NCI-H446 treated with DMSO at 0.1 percent for 48 hours (cell line): ENCODE measurements around the gene TEX14.
A peak's percentile ranks its signal among the peaks of the same experiment; 100 is the strongest.

ENCODE experiments used
- DNase-seq: peaks from one replicate; lab custom pipeline; 2025; lab: John Stamatoyannopoulos, UW

The TEX14 gene

GRCh38 chr17:58658804-58659713 is 32.8 kb downstream of the TEX14 start:
- peak; percentile 99 for DNase-seq

- peak; percentile 11 for DNase-seq
These were observed 33.7 kb downstream of the TEX14 start for GRCh38 chr17:58657962-58658803.

DNA sequence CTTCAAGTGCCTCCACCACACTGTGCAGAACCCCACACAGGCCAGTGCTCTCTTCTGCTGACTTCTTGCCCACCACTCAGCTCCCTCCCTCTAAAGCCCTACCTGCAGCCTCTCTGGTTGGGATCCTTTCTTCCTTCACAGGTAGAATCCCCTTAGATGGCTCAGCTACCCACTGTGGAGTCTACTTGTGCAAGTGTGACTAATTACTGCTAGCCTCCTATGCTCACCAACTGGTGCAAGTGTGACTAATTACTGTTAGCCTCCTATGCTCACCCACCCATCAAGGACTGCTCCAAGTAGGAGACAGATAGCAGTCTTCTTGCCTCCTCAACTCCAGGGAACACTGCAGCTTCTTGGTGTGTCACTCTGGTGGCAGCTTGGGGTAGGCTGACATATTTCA is 43.6 kb downstream of the TEX14 start:
- DNase-seq = no peak

- no peak for DNase-seq
These were observed 48.7 kb downstream of the TEX14 start for GRCh38 chr17:58643147-58643546.

- no peak for DNase-seq
These were observed 49.9 kb downstream of the TEX14 start for GRCh38 chr17:58641887-58642311.

GRCh38 chr17:58640202-58640601 is 51.6 kb downstream of the TEX14 start:
- no peak for DNase-seq

- DNase-seq = no peak
These were observed 52.2 kb downstream of the TEX14 start for GRCh38 chr17:58639681-58640080.

GRCh38 chr17:58637011-58637570 is 54.8 kb downstream of the TEX14 start:
- no peak for DNase-seq

DNA sequence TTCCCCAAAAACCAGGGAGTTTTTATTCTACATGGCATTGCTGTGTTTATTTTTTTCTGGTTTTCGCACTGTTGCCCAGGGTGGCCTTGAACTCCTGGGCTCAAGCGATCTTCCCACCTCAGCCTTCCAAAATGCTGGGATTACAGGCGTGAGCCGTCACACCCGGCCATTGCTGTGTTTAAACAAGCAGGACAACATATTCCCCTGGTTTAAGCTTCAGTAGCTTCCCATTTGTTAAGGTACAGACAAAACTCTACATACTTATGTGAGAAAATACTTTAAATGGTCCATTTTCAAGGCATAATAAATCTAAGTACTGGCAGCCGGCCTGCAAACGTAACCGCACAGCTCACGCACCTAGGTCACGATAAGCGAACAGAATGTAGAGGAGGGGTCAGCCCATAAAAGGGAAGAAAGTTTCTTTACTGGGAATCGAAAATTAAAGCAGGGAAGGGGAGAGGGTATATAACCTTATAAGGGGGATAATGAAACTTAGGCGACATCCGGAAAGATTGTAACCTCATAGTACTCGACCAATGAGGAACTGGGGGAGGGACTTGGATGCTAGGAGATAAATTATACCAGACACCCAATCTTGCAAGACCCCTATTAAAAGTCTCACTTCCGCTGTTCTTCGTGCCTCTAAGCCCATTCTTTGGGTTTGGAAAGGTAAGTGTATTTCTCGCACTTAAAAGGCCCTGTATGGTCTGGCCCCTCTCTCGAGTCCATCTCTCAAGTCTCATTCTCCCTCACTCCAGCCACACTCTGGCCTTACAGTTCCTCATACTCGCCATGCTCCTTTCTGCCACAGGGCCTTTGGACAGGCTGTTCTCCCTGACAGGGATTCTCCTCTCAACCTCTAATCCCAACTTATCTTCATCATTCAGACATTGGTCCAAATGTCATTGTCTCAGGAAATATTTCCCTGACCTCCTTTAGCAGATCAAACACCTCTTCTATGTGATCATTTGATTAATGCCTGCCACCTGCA is 59.2 kb downstream of the TEX14 start:
- DNase-seq = no peak

- peak; percentile 99 for DNase-seq
These were observed 60.1 kb downstream of the TEX14 start for GRCh38 chr17:58631523-58632323.

- DNase-seq = no peak
These were observed 60.8 kb downstream of the TEX14 start for GRCh38 chr17:58630883-58631522.

DNA sequence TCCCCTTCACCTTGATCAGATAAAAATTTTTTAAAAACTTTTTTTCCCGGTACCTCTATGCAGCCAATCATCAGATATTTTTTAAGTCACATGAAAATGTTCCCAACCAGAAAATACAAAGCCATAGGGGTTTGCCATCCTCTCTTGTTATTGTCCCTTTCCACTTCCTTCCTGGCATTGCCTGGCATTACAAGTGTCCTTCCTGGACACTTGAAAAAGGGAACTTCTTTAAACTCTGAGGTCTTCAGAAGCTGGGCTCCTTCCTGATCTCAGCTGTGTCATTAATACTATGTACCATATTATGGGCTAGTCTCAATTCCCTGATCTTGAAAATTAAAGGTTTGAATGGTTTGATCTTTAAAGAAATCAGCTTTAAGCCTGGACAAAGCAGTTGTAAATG is 64.9 kb downstream of the TEX14 start:
- DNase-seq = no peak

GRCh38 chr17:58624751-58625150 is 67.1 kb downstream of the TEX14 start:
- no peak for DNase-seq

DNA sequence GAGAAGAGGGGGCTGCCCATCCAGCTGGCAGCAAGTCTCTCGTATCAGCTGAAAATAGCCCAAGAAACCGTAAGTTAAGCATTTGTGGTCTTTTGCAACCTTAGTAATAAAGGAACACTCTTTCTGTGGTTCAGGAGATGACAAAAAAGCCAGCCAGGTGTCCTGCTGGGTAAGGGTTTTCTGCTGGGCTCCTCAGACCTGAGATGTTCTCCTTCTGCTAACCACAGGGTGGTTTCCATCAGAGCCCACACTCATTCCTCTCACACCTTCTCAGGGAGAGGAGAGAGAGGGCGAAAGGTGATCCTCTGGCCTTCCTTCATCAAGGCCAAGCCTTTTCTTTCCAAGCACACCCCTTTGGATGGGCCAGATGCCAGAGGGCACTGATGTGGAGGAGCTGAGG is 70.7 kb downstream of the TEX14 start:
- no peak for DNase-seq

DNA sequence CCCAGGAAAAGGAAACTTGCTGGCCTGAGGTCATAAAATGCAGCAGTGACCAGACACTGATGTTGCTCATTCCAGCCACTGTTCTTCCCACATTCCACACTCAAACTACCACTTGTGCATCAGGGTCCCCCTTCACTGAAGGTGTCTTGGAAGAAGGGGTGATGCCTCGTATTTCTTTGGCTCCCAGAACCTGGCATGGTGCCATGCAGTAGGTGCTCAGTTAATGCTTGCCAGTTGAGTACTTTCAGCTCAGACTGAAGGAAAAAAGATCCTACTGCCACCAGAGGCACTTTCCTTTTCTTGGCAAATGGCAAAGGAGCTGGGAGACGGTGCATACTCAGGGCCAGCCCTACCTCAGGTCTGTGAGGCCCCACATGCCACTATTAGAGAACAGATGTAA is 73.5 kb downstream of the TEX14 start:
- no peak for DNase-seq

DNA sequence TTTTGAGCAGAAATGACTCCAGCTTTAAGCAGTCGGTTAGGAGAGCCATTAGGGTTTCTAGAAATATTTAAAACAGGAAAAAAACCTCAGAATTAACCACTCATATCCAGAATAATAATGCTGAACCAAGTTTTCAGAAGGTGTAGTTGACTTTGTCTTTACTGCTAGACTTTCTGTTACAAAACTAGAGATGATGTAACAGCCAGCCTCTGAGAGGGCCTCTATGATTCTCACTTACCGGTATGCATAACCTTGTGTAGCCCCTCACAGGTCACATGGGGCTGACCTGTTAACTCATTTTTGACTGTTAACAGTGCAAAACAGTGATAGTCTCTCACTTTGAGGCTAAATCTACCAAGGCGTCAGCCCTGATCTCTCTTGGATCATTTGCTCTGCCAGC is 74.3 kb downstream of the TEX14 start:
- DNase-seq = no peak

DNA sequence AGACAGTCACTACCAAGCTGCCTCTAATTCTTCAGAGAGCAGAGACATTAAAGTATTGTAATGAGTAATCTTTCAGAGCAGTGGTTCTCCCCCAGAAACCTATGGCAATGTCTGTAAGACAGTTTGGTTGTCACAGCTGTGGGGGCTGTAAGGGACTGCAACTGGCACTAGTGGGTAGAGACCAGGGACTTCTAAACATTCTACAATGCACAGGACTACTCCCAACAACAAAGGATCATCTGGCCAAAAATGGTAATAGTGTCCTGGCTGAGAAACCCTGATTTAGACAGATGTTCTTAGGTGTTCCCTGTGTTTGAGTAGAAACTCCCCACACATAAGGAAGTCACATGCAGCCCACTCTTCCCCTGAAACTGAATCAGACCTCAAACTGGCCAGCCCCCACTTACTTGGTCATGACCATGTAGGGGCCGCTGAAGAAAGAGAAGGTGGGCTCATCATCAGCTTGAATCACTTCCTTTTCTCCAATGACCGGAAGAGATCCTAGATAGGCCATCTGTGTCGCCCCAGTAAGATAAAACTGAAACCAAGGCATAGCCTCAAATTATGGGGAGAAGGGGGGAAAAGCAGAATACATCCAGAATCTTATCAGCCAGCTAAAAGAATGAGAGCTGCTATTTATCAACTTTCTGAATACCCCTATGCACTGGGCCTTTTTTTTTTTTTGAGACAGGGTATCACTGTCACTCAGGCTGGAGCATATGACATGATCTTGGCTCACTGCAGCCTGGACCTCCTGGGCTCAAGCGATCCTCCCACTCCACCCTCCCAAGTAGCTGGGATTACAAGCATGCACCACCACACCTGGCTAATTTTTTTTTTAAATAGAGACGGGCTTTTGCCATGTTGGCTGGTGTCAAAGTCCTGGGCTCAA is 75.8 kb downstream of the TEX14 start:
- DNase-seq = no peak

- DNase-seq = no peak
These were observed 76.9 kb downstream of the TEX14 start for GRCh38 chr17:58614859-58615459.

- no peak for DNase-seq
These were observed 80.5 kb downstream of the TEX14 start for GRCh38 chr17:58611331-58611730.
